Neural cell (in vitro differentiated cells): Measurements from ENCODE around the gene MAP2. TPM values are rescaled to one million over a fixed set of nuclear protein-coding genes. Genes with fewer than 3 reads are reported as not detected.

Source experiments
- H2AFZ ChIP-seq: fragments of 200-600, 300-800 bp; sonication (generic), shearing (Covaris generic); 2 replicates; pipeline ENCODE4 v1.6.0; 2014; ENCODE audit warnings: low read depth, mild to moderate bottlenecking, antibody characterized with exemption, low read length, moderate library complexity
- H3F3A ChIP-seq: fragments of 200-600 bp; shearing (Covaris generic); 2 replicates; pipeline ENCODE4 v1.6.1; 2016; ENCODE audit warnings: mild to moderate bottlenecking, moderate library complexity, mixed read lengths, antibody characterized with exemption, low read length; ENCODE audit not compliant: insufficient read depth, poor library complexity, severe bottlenecking
- H3K27ac ChIP-seq: fragments of 200-600, 300-800 bp; sonication (generic), shearing (Covaris generic); 2 replicates; pipeline ENCODE4 v1.5.1; 2014; ENCODE audit warnings: mild to moderate bottlenecking, low read length, moderate library complexity
- H3K27me3 ChIP-seq: fragments of 300-800, 200-600 bp; sonication (generic), shearing (Covaris generic); 2 replicates; pipeline ENCODE4 v1.6.0; 2014; ENCODE audit warnings: mild to moderate bottlenecking, low read depth, low read length, moderate library complexity; ENCODE audit not compliant: insufficient read depth
- H3K36me3 ChIP-seq: fragments of 300-800, 200-600 bp; sonication (generic), shearing (Covaris generic); 2 replicates; pipeline ENCODE4 v1.5.1; 2014; ENCODE audit warnings: mild to moderate bottlenecking, antibody characterized with exemption, low read length, moderate library complexity; ENCODE audit not compliant: insufficient read depth
- H3K4me2 ChIP-seq: fragments of 300-800, 200-600 bp; sonication (generic), shearing (Covaris generic); 2 replicates; pipeline ENCODE4 v1.6.0; 2014; ENCODE audit warnings: mild to moderate bottlenecking, low read length
- H3K4me3 ChIP-seq: fragments of 300-800, 200-600 bp; sonication (generic), shearing (Covaris generic); 2 replicates; pipeline ENCODE4 v1.5.1; 2014; ENCODE audit warnings: mild to moderate bottlenecking, low read length, moderate library complexity
- H3K79me2 ChIP-seq: fragments of 200-600 bp; shearing (Covaris generic); replicated peaks from 2 replicates; pipeline ENCODE4 v1.6.0; 2014; ENCODE audit warnings: mild to moderate bottlenecking, low read length, moderate library complexity; ENCODE audit not compliant: insufficient read depth
- H3K9ac ChIP-seq: fragments of 300-800, 200-600 bp; sonication (generic), shearing (Covaris generic); 2 replicates; pipeline ENCODE4 v1.6.1; 2016; ENCODE audit warnings: mild to moderate bottlenecking, low read length, mixed read lengths
- H3K9me2 ChIP-seq: fragments of 200-600 bp; shearing (Covaris generic); 2 replicates; pipeline ENCODE4 v1.6.1; 2016; ENCODE audit warnings: mild to moderate bottlenecking, low read length, mixed read lengths; ENCODE audit not compliant: insufficient read depth
- H3K9me3 ChIP-seq: fragments of 200-600, 300-800 bp; sonication (generic), shearing (Covaris generic); 2 replicates; pipeline ENCODE4 v1.6.1; 2016; ENCODE audit warnings: mild to moderate bottlenecking, mixed run types, low read length, moderate library complexity, mixed read lengths
- H4K20me1 ChIP-seq: fragments of 200-600 bp; shearing (Covaris generic); 2 replicates; pipeline ENCODE4 v1.6.1; 2016; ENCODE audit warnings: mild to moderate bottlenecking, mixed run types; ENCODE audit not compliant: insufficient read depth
- CTCF ChIP-seq: fragments of 450-650 bp; IDR thresholded peaks from 2 replicates; pipeline ENCODE4 v1.5.1; 2014; ENCODE audit warnings: antibody characterized with exemption, mild to moderate bottlenecking, moderate library complexity; ENCODE audit not compliant: poor library complexity, severe bottlenecking
- EP300 ChIP-seq: fragments of 450-650 bp; conservative IDR thresholded peaks from 2 replicates; pipeline ENCODE4 v1.6.1; 2014; ENCODE audit warnings: antibody characterized with exemption, mild to moderate bottlenecking, moderate library complexity; ENCODE audit not compliant: poor library complexity, severe bottlenecking
- EZH2 ChIP-seq: fragments of 200-600, 300-800 bp; shearing (Covaris generic), sonication (generic); IDR thresholded peaks from 2 replicates; pipeline ENCODE4 v1.6.1; 2014; ENCODE audit warnings: antibody characterized with exemption, low read length, borderline replicate concordance, mild to moderate bottlenecking; ENCODE audit not compliant: insufficient read depth, poor library complexity, severe bottlenecking
- MXI1 ChIP-seq: fragments of 450-650 bp; conservative IDR thresholded peaks from 2 replicates; pipeline ENCODE4 v1.6.1; 2014; ENCODE audit warnings: antibody characterized with exemption, mild to moderate bottlenecking; ENCODE audit not compliant: poor library complexity, severe bottlenecking
- POLR2AphosphoS5 ChIP-seq: IDR thresholded peaks from 2 replicates; pipeline ENCODE4 v1.6.1; 2012
- RAD21 ChIP-seq: fragments of 450-650 bp; conservative IDR thresholded peaks from 2 replicates; pipeline ENCODE4 v1.6.1; 2014; ENCODE audit warnings: antibody characterized with exemption, mild to moderate bottlenecking, moderate library complexity
- REST ChIP-seq: IDR thresholded peaks from 2 replicates; pipeline ENCODE4 v1.6.1; 2012; ENCODE audit warnings: borderline replicate concordance
- SMC3 ChIP-seq: fragments of 450-650 bp; conservative IDR thresholded peaks from 2 replicates; pipeline ENCODE4 v1.6.1; 2014; ENCODE audit warnings: antibody characterized with exemption, mild to moderate bottlenecking, moderate library complexity; ENCODE audit not compliant: poor library complexity
- TAF1 ChIP-seq: IDR thresholded peaks from 2 replicates; pipeline ENCODE4 v1.6.1; 2012; ENCODE audit warnings: low read depth
- polyA plus RNA-seq: library from polyadenylated mRNA; depleted of rRNA; stranded (reverse); fragments of >200 nt; gene quantifications from 2 replicates; pipeline ENCODE4 v1.2.3, GENCODE V29; 2014

MAP2 gene
- polyA plus RNA-seq, 1 donor from 2014 or later, result 450 TPM

- no peak for TF ChIP-seq MXI1
- no peak for TF ChIP-seq EP300
- no peak for TF ChIP-seq SMC3
- no peak for TF ChIP-seq CTCF
- TF ChIP-seq EZH2, result no peak
- TF ChIP-seq POLR2AphosphoS5, result no peak
- no peak for TF ChIP-seq RAD21
- no peak for TF ChIP-seq TAF1
- TF ChIP-seq REST, result no peak
- peaks cover 46% of the 10 kb centered on the region for H3K36me3 ChIP-seq
- peaks cover 8% of the 10 kb centered on the region for H3F3A ChIP-seq
- no peak overlapping the region for H3K4me3 ChIP-seq
- peaks cover 18% of the 10 kb centered on the region for H3K79me2 ChIP-seq
- H2AFZ ChIP-seq, result no peak overlapping the region
- H3K9me2 ChIP-seq, result no peaks in the 10 kb centered on the region
- H3K27me3 ChIP-seq, result no peaks in the 10 kb centered on the region
- no peak overlapping the region for H3K9ac ChIP-seq
- no peaks in the 10 kb centered on the region for H4K20me1 ChIP-seq
- no peak overlapping the region for H3K4me2 ChIP-seq
- H3K9me3 ChIP-seq, result no peaks in the 10 kb centered on the region
- H3K27ac ChIP-seq, result no peak overlapping the region
These were observed 273.2 kb downstream of the MAP2 start for GRCh38 chr2:209696836-209697711.

- H3K79me2 ChIP-seq, result peaks cover 16% of the 10 kb centered on the region
- H4K20me1 ChIP-seq, result no peaks in the 10 kb centered on the region
- no peak overlapping the region for H3K4me3 ChIP-seq
- peaks cover 5% of the 10 kb centered on the region for H3F3A ChIP-seq
- no peaks in the 10 kb centered on the region for H3K9me3 ChIP-seq
- H3K27me3 ChIP-seq, result no peaks in the 10 kb centered on the region
- no peak overlapping the region for H3K4me2 ChIP-seq
- H3K9me2 ChIP-seq, result no peaks in the 10 kb centered on the region
- no peak overlapping the region for H3K9ac ChIP-seq
- TF ChIP-seq RAD21, result no peak
- TF ChIP-seq REST, result no peak
- no peak for TF ChIP-seq MXI1
- TF ChIP-seq CTCF, result no peak
- TF ChIP-seq EP300, result no peak
- TF ChIP-seq EZH2, result no peak
- no peak for TF ChIP-seq POLR2AphosphoS5
- TF ChIP-seq TAF1, result no peak
- TF ChIP-seq SMC3, result no peak
- H3K36me3 ChIP-seq, result peaks cover 47% of the 10 kb centered on the region
- H2AFZ ChIP-seq, result no peak overlapping the region
- no peak overlapping the region for H3K27ac ChIP-seq
These were observed 278.9 kb downstream of the MAP2 start for GRCh38 chr2:209702775-209703174.
